NCI-H2081 treated with DMSO at 0.1 percent for 48 hours (cell line): Measurements from ENCODE around the gene CUX1.
"Not testable (repeated sequence)": the region's sequence is repeated elsewhere in the genome, so short reads cannot be mapped to it uniquely, and the experiment has no call there.

Experiments used
- DNase-seq: peaks from one replicate; lab custom pipeline; 2025; lab: John Stamatoyannopoulos, UW

Gene CUX1

GRCh38 chr7:102215256-102215655, 397.8 kb downstream of the CUX1 start:
- no peak for DNase-seq

GRCh38 chr7:102215711-102216110, 398.3 kb downstream of the CUX1 start:
- DNase-seq, result no peak

- DNase-seq, result no peak
Observed at GRCh38 chr7:102216573-102217314, 399.3 kb downstream of the CUX1 start.

GRCh38 chr7:102220229-102220850, 402.9 kb downstream of the CUX1 start:
- no peak for DNase-seq

- no peak for DNase-seq
Observed at GRCh38 chr7:102220960-102221800, 403.8 kb downstream of the CUX1 start.

GRCh38 chr7:102221961-102222360, 404.5 kb downstream of the CUX1 start:
- DNase-seq, result no peak

- no peak for DNase-seq
Observed at GRCh38 chr7:102222445-102222844, 405.0 kb downstream of the CUX1 start.

GRCh38 chr7:102223184-102223583, 405.8 kb downstream of the CUX1 start:
- no peak for DNase-seq

- no peak for DNase-seq
Observed at GRCh38 chr7:102225025-102225424, 407.6 kb downstream of the CUX1 start.

GRCh38 chr7:102227371-102227770, 409.9 kb downstream of the CUX1 start:
- no peak for DNase-seq

GRCh38 chr7:102228935-102229334, 411.5 kb downstream of the CUX1 start:
- no peak for DNase-seq

GRCh38 chr7:102230162-102230561, 412.7 kb downstream of the CUX1 start:
- DNase-seq, result not testable (repeated sequence)

GRCh38 chr7:102230593-102230992, 413.2 kb downstream of the CUX1 start:
- no peak for DNase-seq

GRCh38 chr7:102232611-102233286, 415.3 kb downstream of the CUX1 start:
- no peak for DNase-seq

GRCh38 chr7:102234131-102234530, 416.7 kb downstream of the CUX1 start:
- no peak for DNase-seq

- DNase-seq, result no peak
Observed at GRCh38 chr7:102234801-102235550, 417.6 kb downstream of the CUX1 start.

- DNase-seq, result no peak
Observed at GRCh38 chr7:102236102-102236501, 418.7 kb downstream of the CUX1 start.

GRCh38 chr7:102236592-102237287, 419.3 kb downstream of the CUX1 start:
- peak; percentile 34 for DNase-seq

GRCh38 chr7:102239206-102239820, 421.9 kb downstream of the CUX1 start:
- DNase-seq, result no peak

GRCh38 chr7:102241431-102241830, 424.0 kb downstream of the CUX1 start:
- DNase-seq, result no peak
